HEK293T (cell line): ENCODE results near the gene BGLAP.

Source experiments
- ARNT ChIP-seq: fragments of 450-650 bp; IDR thresholded peaks from 2 replicates; pipeline ENCODE4 v1.6.1; 2017; ENCODE audit warnings: mild to moderate bottlenecking
- BHLHE40 ChIP-seq: fragments of 450-650 bp; IDR thresholded peaks from 2 replicates; pipeline ENCODE4 v1.6.1; 2016; ENCODE audit warnings: mild to moderate bottlenecking, moderate library complexity, borderline replicate concordance
- ELF4 ChIP-seq: fragments of 450-650 bp; IDR thresholded peaks from 2 replicates; pipeline ENCODE4 v1.6.1; 2017; ENCODE audit warnings: antibody characterized with exemption
- FOXA1 ChIP-seq: fragments of 450-650 bp; IDR thresholded peaks from 2 replicates; pipeline ENCODE4 v1.6.1; 2016; ENCODE audit warnings: mild to moderate bottlenecking
- FOXK2 ChIP-seq: fragments of 450-650 bp; IDR thresholded peaks from 2 replicates; pipeline ENCODE4 v1.6.1; 2016; ENCODE audit warnings: mild to moderate bottlenecking
- FOXM1 ChIP-seq: fragments of 450-650 bp; IDR thresholded peaks from 2 replicates; pipeline ENCODE4 v1.6.1; 2017; ENCODE audit warnings: mild to moderate bottlenecking, borderline replicate concordance
- HDGF ChIP-seq: fragments of 450-650 bp; IDR thresholded peaks from 2 replicates; pipeline ENCODE4 v1.6.1; 2017; ENCODE audit warnings: antibody characterized with exemption, borderline replicate concordance
- NFRKB ChIP-seq: fragments of 450-650 bp; IDR thresholded peaks from 2 replicates; pipeline ENCODE4 v1.6.1; 2016; ENCODE audit warnings: mild to moderate bottlenecking, moderate library complexity
- PKNOX1 ChIP-seq: fragments of 450-650 bp; IDR thresholded peaks from 2 replicates; pipeline ENCODE4 v1.6.1; 2016
- SP1 ChIP-seq: fragments of 450-650 bp; IDR thresholded peaks from 2 replicates; pipeline ENCODE4 v1.6.1; 2017
- SUZ12 ChIP-seq: fragments of 450-650 bp; IDR thresholded peaks from 2 replicates; pipeline ENCODE4 v1.6.1; 2016; ENCODE audit warnings: mild to moderate bottlenecking
- TARDBP ChIP-seq: fragments of 450-650 bp; IDR thresholded peaks from 2 replicates; pipeline ENCODE4 v1.6.1; 2016
- ZNF384 ChIP-seq: fragments of 450-650 bp; IDR thresholded peaks from 2 replicates; pipeline ENCODE4 v1.6.1; 2016

GRCh38 chr1:156193208-156193487 lies 48.8 kb upstream of the BGLAP start:
- TF ChIP-seq ZNF384 (no peak), FOXM1 (no peak), BHLHE40 (no peak), FOXA1 (no peak), SUZ12 (no peak), SP1 (no peak), HDGF (no peak), PKNOX1 (no peak), FOXK2 (no peak), TARDBP (no peak), ARNT (no peak), ELF4 (no peak), NFRKB (no peak)
